GM12892 (cell line): ENCODE measurements around the gene MADCAM1.

ENCODE experiments used
- POLR2A ChIP-seq: IDR thresholded peaks from 2 replicates; pipeline ENCODE4 v1.6.1; 2011; ENCODE audit warnings: low read depth, low read length, control low read depth
- POLR2AphosphoS5 ChIP-seq: IDR thresholded peaks from 2 replicates; pipeline ENCODE4 v1.6.1; 2011; ENCODE audit warnings: low read depth, low read length, control low read depth
- TAF1 ChIP-seq: IDR thresholded peaks from 2 replicates; pipeline ENCODE4 v1.6.1; 2011; ENCODE audit warnings: low read depth, mild to moderate bottlenecking, control low read depth, low read length, borderline replicate concordance

DNA sequence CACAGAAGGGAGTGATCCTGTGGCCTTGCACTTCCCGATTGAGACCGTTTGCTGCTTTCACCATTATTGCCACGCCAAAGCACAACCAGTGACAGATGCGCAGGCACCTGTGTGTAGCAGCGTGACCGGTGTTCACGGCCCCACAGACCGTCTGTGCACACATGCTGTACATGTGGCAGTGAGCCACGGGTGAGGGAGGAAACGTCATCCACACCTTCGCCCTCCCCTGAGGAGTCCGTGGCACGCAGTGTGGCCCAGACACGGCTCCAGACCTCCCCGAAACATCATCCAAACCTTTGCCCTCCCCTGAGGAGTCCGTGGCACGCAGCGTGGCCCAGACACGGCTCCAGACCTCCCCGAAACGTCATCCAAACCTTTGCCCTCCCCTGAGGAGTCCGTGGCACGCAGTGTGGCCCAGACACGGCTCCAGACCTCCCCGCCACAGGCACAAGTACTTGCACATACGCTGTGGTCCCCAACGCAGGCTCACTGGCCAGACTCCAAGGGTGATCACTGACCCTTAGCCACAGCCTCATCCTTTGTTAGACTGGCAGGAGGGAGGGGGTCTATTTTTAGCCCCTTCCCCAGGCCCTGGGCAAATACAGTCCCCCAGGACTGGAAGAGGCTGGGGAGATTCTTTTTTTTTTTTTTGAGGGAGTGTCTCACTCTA lies 27.6 kb upstream of the MADCAM1 start:
- TF ChIP-seq TAF1 (no peak), POLR2AphosphoS5 (no peak), POLR2A (no peak)
